Mononuclear cell (primary cell): ENCODE measurements around the gene SMIM21. TPM values are rescaled to one million over a fixed set of nuclear protein-coding genes. Genes with fewer than 3 reads are reported as not detected.

Source experiments
- H3K27me3 ChIP-seq: 2 replicates; pipeline ENCODE4 v1.6.0; 2011; ENCODE audit warnings: low read length, control low read depth; ENCODE audit not compliant: insufficient read depth
- H3K4me1 ChIP-seq: 2 replicates; pipeline ENCODE4 v1.5.1; 2011; ENCODE audit warnings: mild to moderate bottlenecking, low read length, control low read depth; ENCODE audit not compliant: insufficient read depth
- H3K4me3 ChIP-seq: 2 replicates; pipeline ENCODE4 v1.5.1; 2011; ENCODE audit warnings: mild to moderate bottlenecking, low read length, moderate library complexity
- H3K9me3 ChIP-seq: 2 replicates; pipeline ENCODE4 v1.5.1; 2011; ENCODE audit warnings: low read depth, mild to moderate bottlenecking, control low read depth, low read length
- total RNA-seq: library from RNA; depleted of rRNA; stranded (reverse); fragments of >200 nt; gene quantifications from one replicate; pipeline ENCODE4 v1.2.3, GENCODE V29; 2012

Gene SMIM21
- total RNA-seq, result not detected

DNA sequence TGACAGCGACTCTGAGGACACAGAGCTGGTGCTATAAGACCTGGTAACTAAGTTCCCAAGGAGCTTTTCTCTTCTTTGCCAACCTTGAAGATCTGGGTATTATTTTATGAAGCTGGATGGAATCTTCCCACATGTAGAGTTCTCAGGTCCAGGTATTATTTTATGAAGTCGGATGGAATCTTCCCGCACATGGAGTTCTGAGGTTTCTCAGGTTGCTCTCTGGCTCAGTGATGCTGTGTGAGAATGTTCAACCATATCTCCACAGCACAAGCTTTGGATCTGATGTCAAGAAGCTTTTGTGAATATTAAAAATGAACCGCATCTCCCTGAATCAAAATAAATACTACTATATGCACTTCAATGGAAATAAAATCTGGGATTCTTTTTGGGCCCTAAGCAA is at the start of gene SMIM21:
TSS of gene SMIM21 (minus strand) at position 101 of the 400 bp plus-strand sequence. CDS start 140 bp downstream, outside the sequence.
- no peaks in the 10 kb centered on the region for H3K9me3 ChIP-seq

DNA sequence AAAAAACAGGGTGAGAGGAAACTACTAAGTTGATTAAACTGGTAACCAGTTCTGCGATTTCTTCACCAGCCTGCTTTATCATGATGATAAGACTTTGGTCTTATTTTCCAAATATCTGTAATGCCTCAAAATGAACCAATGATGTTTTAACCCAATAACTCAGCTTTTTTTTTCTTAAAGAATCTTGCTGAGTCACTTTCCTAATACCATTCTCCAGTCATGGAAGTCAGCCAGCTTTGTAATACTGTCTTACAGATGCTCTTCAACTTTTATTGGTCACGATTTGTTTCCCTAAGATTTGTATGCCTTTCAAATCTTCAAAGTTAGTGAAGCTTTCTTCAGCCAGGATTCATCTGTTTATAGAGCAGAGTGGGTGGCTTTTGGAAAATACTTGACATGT is 47.7 kb upstream of the SMIM21 start:
- Histone ChIP-seq H3K9me3 (no peaks in the 10 kb centered on the region), H3K27me3 (no peaks in the 10 kb centered on the region), H3K4me3 (no peak overlapping the region), H3K4me1 (no peaks in the 10 kb centered on the region)

More for the DNA sequence above, at the start of gene SMIM21:
- no peak within 1 kb of the TSS for H3K4me3 ChIP-seq
- no peaks in the 10 kb centered on the region for H3K27me3 ChIP-seq
- H3K4me1 ChIP-seq, result no peaks in the 10 kb centered on the region

- Histone ChIP-seq H3K4me1 (no peaks in the 10 kb centered on the region), H3K4me3 (no peak overlapping the region), H3K9me3 (no peaks in the 10 kb centered on the region), H3K27me3 (no peaks in the 10 kb centered on the region)
These were observed 46.8 kb upstream of the SMIM21 start for GRCh38 chr18:75474332-75474731.

DNA sequence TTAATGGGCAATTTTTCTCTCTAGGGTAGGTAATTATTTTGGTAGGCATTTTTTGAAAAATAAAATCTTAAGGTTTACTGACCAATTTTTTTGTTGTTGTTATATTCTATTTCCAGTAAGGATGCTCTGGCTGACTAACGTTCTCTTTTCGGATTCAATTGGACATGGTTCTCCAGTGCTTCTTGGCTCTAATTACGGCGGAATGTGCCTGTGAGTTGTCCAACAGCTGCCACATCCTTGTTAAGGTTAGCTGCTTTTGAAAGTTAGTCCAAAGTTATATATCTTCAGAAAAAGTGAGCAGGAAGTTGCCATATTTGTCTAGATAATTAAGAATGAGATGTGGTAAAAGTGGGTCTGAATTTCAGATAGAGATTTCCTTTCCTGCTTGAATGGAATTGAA is 45.8 kb upstream of the SMIM21 start:
- no peaks in the 10 kb centered on the region for H3K27me3 ChIP-seq
- H3K4me3 ChIP-seq, result no peak overlapping the region

GRCh38 chr18:75472906-75473305 is 45.4 kb upstream of the SMIM21 start:
- no peak overlapping the region for H3K4me3 ChIP-seq
- H3K9me3 ChIP-seq, result no peaks in the 10 kb centered on the region

More for the DNA sequence above, 45.8 kb upstream of the SMIM21 start:
- H3K4me1 ChIP-seq, result no peaks in the 10 kb centered on the region
- H3K9me3 ChIP-seq, result no peaks in the 10 kb centered on the region

DNA sequence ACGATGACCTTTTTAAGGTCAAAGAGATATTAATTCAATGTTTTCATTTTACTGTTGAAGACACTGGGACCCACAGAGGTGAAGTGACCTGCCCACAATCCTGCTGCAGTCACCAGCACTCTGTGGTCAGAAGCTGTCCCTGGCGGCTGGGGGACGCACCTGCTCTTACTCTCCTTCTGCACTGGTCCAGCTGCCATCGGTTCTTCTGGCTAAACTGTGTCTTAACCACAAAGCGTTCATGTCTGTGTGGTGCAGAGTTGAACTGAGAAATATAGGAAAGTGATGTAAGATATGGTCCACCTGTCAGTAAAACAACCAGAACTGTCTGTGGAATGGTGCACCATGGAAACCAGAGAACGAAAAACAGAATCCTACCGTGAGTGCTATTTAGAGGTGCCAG is 44.9 kb upstream of the SMIM21 start:
- Histone ChIP-seq H3K4me1 (no peaks in the 10 kb centered on the region), H3K9me3 (no peaks in the 10 kb centered on the region), H3K27me3 (no peaks in the 10 kb centered on the region), H3K4me3 (no peak overlapping the region)

More at GRCh38 chr18:75472906-75473305, 45.4 kb upstream of the SMIM21 start:
- Histone ChIP-seq H3K4me1 (no peaks in the 10 kb centered on the region), H3K27me3 (no peaks in the 10 kb centered on the region)

GRCh38 chr18:75471850-75472249 is 44.3 kb upstream of the SMIM21 start:
- Histone ChIP-seq H3K27me3 (no peaks in the 10 kb centered on the region), H3K4me3 (no peak overlapping the region), H3K9me3 (no peaks in the 10 kb centered on the region), H3K4me1 (no peaks in the 10 kb centered on the region)

- H3K9me3 ChIP-seq, result no peaks in the 10 kb centered on the region
- no peaks in the 10 kb centered on the region for H3K4me1 ChIP-seq
- no peak overlapping the region for H3K4me3 ChIP-seq
- no peaks in the 10 kb centered on the region for H3K27me3 ChIP-seq
These were observed 40.3 kb upstream of the SMIM21 start for GRCh38 chr18:75467851-75468250.

GRCh38 chr18:75467281-75467795 is 39.8 kb upstream of the SMIM21 start:
- no peak overlapping the region for H3K4me3 ChIP-seq
- no peaks in the 10 kb centered on the region for H3K9me3 ChIP-seq
- no peaks in the 10 kb centered on the region for H3K4me1 ChIP-seq
- H3K27me3 ChIP-seq, result no peaks in the 10 kb centered on the region

DNA sequence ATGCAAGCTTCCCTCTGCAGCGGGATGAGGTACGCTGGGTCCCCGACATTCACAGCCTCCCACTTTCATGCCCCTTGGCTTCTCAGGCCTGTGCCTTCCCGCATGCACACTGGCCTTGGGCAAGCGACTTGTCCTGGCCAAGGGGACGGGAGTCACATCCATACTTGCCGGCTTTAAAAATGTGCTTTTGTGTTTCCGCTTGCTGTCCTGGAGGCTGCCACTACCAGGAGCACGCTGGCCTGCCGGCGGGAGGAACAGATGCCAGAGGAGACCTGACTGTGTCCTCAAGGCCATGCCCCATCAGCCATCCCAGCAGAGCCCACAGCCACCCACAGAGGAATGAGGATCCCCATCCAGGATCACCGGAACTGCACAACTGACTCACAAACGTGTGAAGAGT is 36.9 kb upstream of the SMIM21 start:
- Histone ChIP-seq H3K9me3 (no peaks in the 10 kb centered on the region), H3K4me3 (no peak overlapping the region), H3K4me1 (no peaks in the 10 kb centered on the region), H3K27me3 (peaks cover 2% of the 10 kb centered on the region)

DNA sequence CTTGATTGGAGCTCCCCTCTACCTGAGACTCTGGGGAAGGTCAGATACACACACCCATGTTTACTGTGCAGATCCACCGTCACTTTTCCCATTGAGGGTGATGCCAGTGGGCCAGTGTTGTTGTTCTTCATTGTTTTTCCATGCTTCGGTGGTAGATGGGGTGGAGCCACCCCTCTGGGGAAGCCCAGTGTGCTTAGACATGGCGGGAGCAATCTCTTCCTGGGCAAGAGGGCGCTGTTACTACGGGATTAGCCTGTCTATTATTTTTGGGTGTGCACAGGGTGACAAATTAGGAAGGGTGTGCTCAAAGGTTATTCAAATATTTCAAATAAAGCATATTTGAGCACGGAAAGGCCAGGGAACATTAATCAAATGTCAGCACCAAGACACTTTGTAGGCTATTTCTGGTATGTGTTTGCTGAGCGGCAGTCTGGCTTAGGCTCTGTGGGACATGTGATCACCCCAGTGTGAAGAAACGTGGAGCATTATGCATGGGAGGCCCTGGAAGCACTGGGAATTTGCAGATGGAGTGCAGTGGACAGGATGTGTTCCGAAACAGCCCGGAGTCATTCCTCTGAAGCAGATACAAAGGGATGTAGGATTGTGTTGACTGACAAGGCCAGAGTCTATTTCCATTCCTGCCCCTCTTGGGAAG is 34.8 kb upstream of the SMIM21 start:
- peaks cover 16% of the 10 kb centered on the region for H3K27me3 ChIP-seq
- H3K9me3 ChIP-seq, result peaks cover 9% of the 10 kb centered on the region
- no peaks in the 10 kb centered on the region for H3K4me1 ChIP-seq
- no peak overlapping the region for H3K4me3 ChIP-seq

DNA sequence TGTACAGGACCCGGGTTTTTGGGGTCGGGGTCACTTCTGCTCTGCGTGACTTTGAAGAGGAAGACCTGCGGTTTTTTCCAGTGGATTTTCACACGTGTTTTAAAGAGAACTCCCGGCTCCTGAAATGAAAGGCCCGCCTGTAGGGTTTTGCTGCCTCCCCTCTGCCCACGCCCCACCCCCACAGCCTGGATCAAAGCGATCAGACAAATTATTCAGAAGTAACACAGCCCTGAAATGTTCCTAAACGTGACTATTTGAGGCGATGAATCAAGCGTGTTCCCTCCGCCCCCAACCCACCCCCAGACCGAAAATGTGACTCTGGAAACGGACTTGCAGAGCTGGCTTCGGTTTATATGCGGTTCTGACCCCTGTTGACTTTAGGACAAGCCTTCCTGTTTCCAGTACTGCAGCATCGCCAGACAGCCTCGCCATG is 28.7 kb upstream of the SMIM21 start:
- peaks cover 9% of the 10 kb centered on the region for H3K9me3 ChIP-seq
- H3K4me3 ChIP-seq, result no peak overlapping the region
- H3K4me1 ChIP-seq, result no peaks in the 10 kb centered on the region
- H3K27me3 ChIP-seq, result peaks cover 60% of the 10 kb centered on the region

GRCh38 chr18:75455249-75456198 is 28.0 kb upstream of the SMIM21 start:
- H3K4me3 ChIP-seq, result no peak overlapping the region
- H3K27me3 ChIP-seq, result peaks cover 63% of the 10 kb centered on the region
- H3K4me1 ChIP-seq, result no peaks in the 10 kb centered on the region
- peaks cover 9% of the 10 kb centered on the region for H3K9me3 ChIP-seq

GRCh38 chr18:75454022-75454795 is 26.7 kb upstream of the SMIM21 start:
- Histone ChIP-seq H3K4me3 (no peak overlapping the region), H3K4me1 (no peaks in the 10 kb centered on the region), H3K9me3 (peaks cover 9% of the 10 kb centered on the region), H3K27me3 (peaks cover 61% of the 10 kb centered on the region)

DNA sequence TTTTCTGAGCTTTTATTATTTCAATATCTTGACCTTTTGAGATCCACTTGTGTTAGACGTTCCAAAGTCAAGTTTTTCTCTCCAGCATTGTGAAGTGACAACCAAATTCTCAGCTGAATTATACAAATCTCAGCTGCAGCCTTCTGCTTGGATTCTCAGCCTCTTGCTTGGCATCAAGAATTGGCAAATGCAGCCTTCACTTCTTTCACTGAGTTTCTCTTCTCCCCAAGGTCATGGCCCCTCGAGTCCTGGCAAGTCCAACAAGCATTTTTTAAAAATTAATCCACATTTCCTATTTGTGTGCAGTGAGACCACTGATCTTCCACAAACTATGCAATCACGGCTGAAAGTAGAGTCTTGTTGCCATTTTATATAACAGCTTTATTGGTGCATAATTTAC is 23.4 kb upstream of the SMIM21 start:
- Histone ChIP-seq H3K4me1 (no peaks in the 10 kb centered on the region), H3K27me3 (peaks cover 34% of the 10 kb centered on the region), H3K4me3 (no peak overlapping the region), H3K9me3 (no peaks in the 10 kb centered on the region)
